ENCODE data around the gene GMEB1. TPM values are rescaled to one million over a fixed set of nuclear protein-coding genes. Genes with fewer than 3 reads are reported as not detected.
"Not testable (repeated sequence)": the region's sequence is repeated elsewhere in the genome, so short reads cannot be mapped to it uniquely, and the experiment has no call there.

The GMEB1 gene
- total RNA-seq, 2 donors from 2014 or later: 24.6 to 29.2 TPM

DNA sequence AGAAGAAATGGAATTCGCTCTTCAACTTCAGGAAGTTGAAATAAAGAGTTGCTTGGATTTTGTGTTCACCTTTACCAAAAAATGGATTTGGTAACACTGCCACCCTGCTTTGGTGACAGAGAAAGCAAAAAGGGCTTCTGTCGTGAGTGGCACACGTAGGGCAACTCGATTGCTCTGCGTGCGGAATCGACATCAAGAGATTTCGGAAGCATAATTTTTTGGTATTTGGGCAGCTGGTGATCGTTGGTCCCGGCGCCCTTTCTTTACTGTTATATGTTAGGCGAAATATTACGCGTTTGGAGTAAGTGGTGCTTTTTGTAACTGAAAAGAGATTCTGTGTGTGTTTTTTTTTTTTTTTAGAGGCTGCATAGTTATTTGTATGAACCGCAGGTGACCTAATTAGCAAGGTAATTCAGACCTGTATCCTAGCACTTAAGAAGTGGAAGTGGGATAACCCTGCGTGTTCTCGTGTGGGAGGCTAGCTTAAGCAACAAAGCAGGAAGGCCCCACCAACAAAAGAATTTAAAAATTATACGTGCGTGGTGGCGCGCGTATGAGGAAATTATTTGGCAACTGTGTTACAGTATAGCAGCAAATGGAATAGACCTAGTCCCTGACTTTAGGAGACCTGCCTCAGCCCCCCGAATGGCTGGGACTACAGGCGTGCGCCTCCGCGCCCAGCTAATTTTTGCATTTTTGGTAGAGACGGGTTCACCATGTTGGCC lies 19.9 kb upstream of the GMEB1 start, which contains the start of gene RNU11:
Gene RNU11 (plus strand): TSS at position 127 of the 725 bp plus-strand sequence.
- peak within 1 kb of the TSS; percentile 96 for H3K9ac ChIP-seq (ENCODE audit: extremely low read depth, low read length, poor library complexity, severe bottlenecking)
- no peaks in the 10 kb centered on the region for H3K27me3 ChIP-seq (ENCODE audit: control insufficient read depth, insufficient read depth, low read length, poor library complexity, severe bottlenecking)
- peak within 1 kb of the TSS; percentile 100 for H3K27ac ChIP-seq (ENCODE audit: low read depth, low read length)
- H3K36me3 ChIP-seq (ENCODE audit: control insufficient read depth, insufficient read depth, low read length): no peaks in the 10 kb centered on the region
- Mint-ChIP-seq H3K27ac (peak within 1 kb of the TSS; percentile 100), H3K9me3 (no peaks in the 10 kb centered on the region), H3K27me3 (ENCODE audit: insufficient read depth) (no peaks in the 10 kb centered on the region), H3K4me1 (peaks cover 19% of the 10 kb centered on the region), H3K36me3 (ENCODE audit: low read depth) (no peaks in the 10 kb centered on the region), H3K4me3 (peak within 1 kb of the TSS; percentile 61)
- WGBS, 2 experiments (ENCODE audit: insufficient coverage in 1 of 2, insufficient read length in 1 of 2): 8 to 14% methylated on average over 16 to 28 of the region's 28 CpGs
- TF ChIP-seq, protein P1, sequence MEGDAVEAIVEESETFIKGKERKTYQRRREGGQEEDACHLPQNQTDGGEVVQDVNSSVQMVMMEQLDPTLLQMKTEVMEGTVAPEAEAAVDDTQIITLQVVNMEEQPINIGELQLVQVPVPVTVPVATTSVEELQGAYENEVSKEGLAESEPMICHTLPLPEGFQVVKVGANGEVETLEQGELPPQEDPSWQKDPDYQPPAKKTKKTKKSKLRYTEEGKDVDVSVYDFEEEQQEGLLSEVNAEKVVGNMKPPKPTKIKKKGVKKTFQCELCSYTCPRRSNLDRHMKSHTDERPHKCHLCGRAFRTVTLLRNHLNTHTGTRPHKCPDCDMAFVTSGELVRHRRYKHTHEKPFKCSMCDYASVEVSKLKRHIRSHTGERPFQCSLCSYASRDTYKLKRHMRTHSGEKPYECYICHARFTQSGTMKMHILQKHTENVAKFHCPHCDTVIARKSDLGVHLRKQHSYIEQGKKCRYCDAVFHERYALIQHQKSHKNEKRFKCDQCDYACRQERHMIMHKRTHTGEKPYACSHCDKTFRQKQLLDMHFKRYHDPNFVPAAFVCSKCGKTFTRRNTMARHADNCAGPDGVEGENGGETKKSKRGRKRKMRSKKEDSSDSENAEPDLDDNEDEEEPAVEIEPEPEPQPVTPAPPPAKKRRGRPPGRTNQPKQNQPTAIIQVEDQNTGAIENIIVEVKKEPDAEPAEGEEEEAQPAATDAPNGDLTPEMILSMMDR (conservative IDR thresholded peaks at IDR 0.05): no peak
- no peaks in the 10 kb centered on the region for H3K4me1 ChIP-seq (ENCODE audit: control insufficient read depth, insufficient read depth, low read length)
- H3K4me3 ChIP-seq (ENCODE audit: low read length): peak within 1 kb of the TSS; percentile 73
- peak; percentile 96 for DNase-seq
- no peaks in the 10 kb centered on the region for H3K9me3 ChIP-seq (ENCODE audit: control insufficient read depth, low read length)

DNA sequence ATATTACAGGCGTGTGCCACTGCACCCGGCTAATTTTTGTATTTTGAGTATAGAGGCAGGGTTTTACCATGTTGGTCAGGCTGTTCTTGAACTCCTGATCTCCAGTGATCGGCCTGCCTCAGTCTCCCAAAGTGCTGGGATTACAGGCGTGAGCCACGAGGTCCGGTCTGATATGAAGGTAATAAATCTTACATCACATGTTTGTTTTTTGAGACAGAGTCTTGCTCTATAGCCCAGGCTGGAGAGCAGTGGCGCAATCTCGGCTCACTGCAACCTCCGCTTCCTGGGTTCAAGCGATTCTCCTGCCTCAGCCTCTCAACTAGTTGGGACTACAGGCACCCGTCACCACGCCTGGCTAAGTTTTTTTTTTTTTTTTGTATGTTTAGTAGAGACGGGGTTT lies 15.5 kb upstream of the GMEB1 start:
- not testable (repeated sequence) for H3K36me3 Mint-ChIP-seq (ENCODE audit: low read depth); H3K9me3 Mint-ChIP-seq; H3K4me3 ChIP-seq (ENCODE audit: low read length); H3K4me1 Mint-ChIP-seq; H3K27ac Mint-ChIP-seq; H3K9me3 ChIP-seq (ENCODE audit: control insufficient read depth, low read length); H3K27me3 Mint-ChIP-seq (ENCODE audit: insufficient read depth); DNase-seq; H3K27me3 ChIP-seq (ENCODE audit: control insufficient read depth, insufficient read depth, low read length, poor library complexity, severe bottlenecking); H3K36me3 ChIP-seq (ENCODE audit: control insufficient read depth, insufficient read depth, low read length); H3K4me3 Mint-ChIP-seq; H3K9ac ChIP-seq (ENCODE audit: extremely low read depth, low read length, poor library complexity, severe bottlenecking); H3K4me1 ChIP-seq (ENCODE audit: control insufficient read depth, insufficient read depth, low read length); H3K27ac ChIP-seq (ENCODE audit: low read depth, low read length)
- WGBS, 2 experiments (ENCODE audit: insufficient coverage in 1 of 2, insufficient read length in 1 of 2): 94 to 97% methylated on average over 10 to 12 of the region's 13 CpGs

DNA sequence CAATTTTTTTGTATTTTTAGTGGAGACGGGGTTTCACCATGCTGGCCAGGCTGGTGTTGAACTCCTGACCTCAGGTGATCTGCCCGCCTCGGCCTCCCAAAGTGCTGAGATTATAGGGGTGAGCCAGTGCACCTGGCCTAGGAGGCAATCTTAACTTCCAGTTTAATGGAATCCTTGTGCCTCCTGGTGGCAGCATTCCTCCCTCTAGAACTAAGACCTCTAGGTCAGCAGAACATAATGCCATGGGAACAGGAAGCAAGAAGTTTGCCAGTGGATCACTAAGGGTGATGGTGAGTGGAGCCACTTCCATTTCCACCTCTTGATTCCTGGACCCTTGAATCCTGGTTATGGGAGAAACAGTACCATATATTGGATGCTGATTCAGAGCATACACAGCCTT lies 14.7 kb upstream of the GMEB1 start:
- WGBS, 2 experiments (ENCODE audit: insufficient coverage in 1 of 2, insufficient read length in 1 of 2): 71 to 81% methylated on average over 1 to 3 of the region's 3 CpGs

DNA sequence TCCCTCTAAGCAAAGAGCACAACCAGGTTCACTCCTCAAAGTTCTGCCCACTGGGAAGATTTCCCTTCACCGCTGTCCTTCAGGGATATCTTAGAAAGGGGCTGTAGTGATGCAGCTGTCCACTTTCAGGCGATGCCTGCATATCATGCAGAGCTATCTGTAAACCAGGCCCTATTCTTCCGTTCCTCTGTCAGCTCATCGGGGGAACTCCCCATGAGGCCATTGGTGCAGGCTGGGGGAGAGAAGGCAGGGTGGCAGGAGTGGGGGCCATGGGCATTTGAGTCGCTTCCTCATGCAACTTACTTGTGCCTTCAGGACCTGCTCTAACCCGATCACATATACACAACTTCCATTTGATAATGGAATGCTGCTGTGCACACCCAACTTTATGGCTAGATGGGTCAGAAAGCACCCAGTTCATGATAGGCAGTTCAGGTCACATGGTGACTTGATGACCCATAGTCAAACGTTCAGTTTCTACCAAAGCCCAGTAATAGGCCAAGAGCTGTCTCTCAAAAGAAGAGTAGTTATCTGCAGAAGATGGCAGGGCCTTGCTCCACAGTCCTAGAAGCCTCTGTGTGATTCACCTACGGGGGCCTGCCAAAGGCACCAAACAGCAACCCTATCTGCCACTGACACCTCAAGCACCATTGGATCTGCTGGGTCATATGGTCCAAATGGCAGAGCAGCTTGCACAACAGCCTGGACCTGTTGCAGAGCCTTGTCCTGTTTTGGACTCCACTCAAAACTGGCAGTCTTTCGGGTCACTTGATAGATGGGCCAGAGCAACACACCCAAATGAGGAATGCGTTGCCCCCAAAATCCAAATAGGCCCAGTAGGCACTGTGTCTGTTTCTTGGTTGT lies 12.9 kb upstream of the GMEB1 start:
- H3K4me3 ChIP-seq (ENCODE audit: low read length); H3K4me3 Mint-ChIP-seq; H3K9ac ChIP-seq (ENCODE audit: extremely low read depth, low read length, poor library complexity, severe bottlenecking); H3K36me3 Mint-ChIP-seq (ENCODE audit: low read depth); DNase-seq; H3K27ac ChIP-seq (ENCODE audit: low read depth, low read length); H3K36me3 ChIP-seq (ENCODE audit: control insufficient read depth, insufficient read depth, low read length); H3K4me1 Mint-ChIP-seq; H3K27me3 Mint-ChIP-seq (ENCODE audit: insufficient read depth); H3K27ac Mint-ChIP-seq; H3K9me3 ChIP-seq (ENCODE audit: control insufficient read depth, low read length); H3K4me1 ChIP-seq (ENCODE audit: control insufficient read depth, insufficient read depth, low read length); H3K27me3 ChIP-seq (ENCODE audit: control insufficient read depth, insufficient read depth, low read length, poor library complexity, severe bottlenecking); H3K9me3 Mint-ChIP-seq: not testable (repeated sequence)
- WGBS, 2 experiments (ENCODE audit: insufficient coverage in 1 of 2, insufficient read length in 1 of 2): 92 to 95% methylated on average over 8 to 10 of the region's 10 CpGs

More for the DNA sequence above, 14.7 kb upstream of the GMEB1 start:
- H3K9me3 ChIP-seq (ENCODE audit: control insufficient read depth, low read length); H3K4me3 Mint-ChIP-seq; H3K27ac ChIP-seq (ENCODE audit: low read depth, low read length); H3K4me1 Mint-ChIP-seq; H3K36me3 ChIP-seq (ENCODE audit: control insufficient read depth, insufficient read depth, low read length); H3K36me3 Mint-ChIP-seq (ENCODE audit: low read depth); H3K4me1 ChIP-seq (ENCODE audit: control insufficient read depth, insufficient read depth, low read length); H3K27me3 ChIP-seq (ENCODE audit: control insufficient read depth, insufficient read depth, low read length, poor library complexity, severe bottlenecking); H3K9ac ChIP-seq (ENCODE audit: extremely low read depth, low read length, poor library complexity, severe bottlenecking); H3K27ac Mint-ChIP-seq; H3K27me3 Mint-ChIP-seq (ENCODE audit: insufficient read depth); H3K9me3 Mint-ChIP-seq; H3K4me3 ChIP-seq (ENCODE audit: low read length): not testable (repeated sequence)
- TF ChIP-seq, protein P1 (conservative IDR thresholded peaks at IDR 0.05): peak; percentile 78
- DNase-seq: peak; percentile 81
